Fibroblast of lung (primary cell): ENCODE data around the gene CNN3. TPM values are rescaled to one million over a fixed set of nuclear protein-coding genes. Genes with fewer than 3 reads are reported as not detected.
"Not testable (repeated sequence)": the region's sequence is repeated elsewhere in the genome, so short reads cannot be mapped to it uniquely, and the experiment has no call there.

Experiments used
- DNase-seq, 2 donors: peaks; one replicate each; pipeline versions ENCODE4 v3.0.0 to v3.0.0-alpha.2; 2010; ENCODE audit warnings: low read depth in 2 of 2
- H2AFZ ChIP-seq: 2 replicates; pipeline ENCODE4 v1.5.1; 2012; ENCODE audit warnings: low read length, control low read depth, inconsistent platforms
- H3K27ac ChIP-seq: 2 replicates; pipeline ENCODE4 v1.5.1; 2011; ENCODE audit warnings: low read length, control low read depth; ENCODE audit not compliant: insufficient read depth
- H3K27me3 ChIP-seq: 2 replicates; pipeline ENCODE4 v1.5.1; 2011; ENCODE audit warnings: mild to moderate bottlenecking, low read length; ENCODE audit not compliant: control insufficient read depth, insufficient read depth
- H3K36me3 ChIP-seq: 2 replicates; pipeline ENCODE4 v1.5.1; 2011; ENCODE audit warnings: low read length; ENCODE audit not compliant: control insufficient read depth, insufficient read depth
- H3K4me1 ChIP-seq: 2 replicates; pipeline ENCODE4 v1.5.1; 2011; ENCODE audit warnings: low read length; ENCODE audit not compliant: control insufficient read depth, insufficient read depth; ENCODE audit errors: extremely low read depth
- H3K4me2 ChIP-seq: 2 replicates; pipeline ENCODE4 v1.5.1; 2011; ENCODE audit warnings: low read length, control low read depth; ENCODE audit not compliant: insufficient read depth; ENCODE audit errors: extremely low read depth
- H3K4me3 ChIP-seq, 4 experiments: fragments of 200-600 bp in 1 of 4; sonication (generic) in 1 of 4; replicated peaks in 1 of 4; 2 replicates each; pipeline ENCODE4 v1.5.1; 2011 to 2016; ENCODE audit warnings: low read length in 4 of 4, low read depth in 3 of 4, mild to moderate bottlenecking in 3 of 4, control low read depth in 2 of 4, inconsistent platforms in 1 of 4, mixed read lengths in 1 of 4; ENCODE audit not compliant: insufficient read depth in 1 of 4; ENCODE audit errors: control extremely low read depth in 1 of 4
- H3K79me2 ChIP-seq: 2 replicates; pipeline ENCODE4 v1.5.1; 2012; ENCODE audit warnings: mild to moderate bottlenecking, low read length, inconsistent platforms; ENCODE audit not compliant: control insufficient read depth, insufficient read depth
- H3K9ac ChIP-seq: 2 replicates; pipeline ENCODE4 v1.5.1; 2011; ENCODE audit warnings: mild to moderate bottlenecking, low read length, control low read depth; ENCODE audit not compliant: insufficient read depth
- H3K9me3 ChIP-seq: 2 replicates; pipeline ENCODE4 v1.5.1; 2012; ENCODE audit warnings: low read depth, low read length; ENCODE audit not compliant: control insufficient read depth, insufficient read depth
- H4K20me1 ChIP-seq: 2 replicates; pipeline ENCODE4 v1.5.1; 2011; ENCODE audit warnings: low read length; ENCODE audit not compliant: control insufficient read depth, insufficient read depth; ENCODE audit errors: extremely low read depth
- CTCF ChIP-seq, 2 donors: IDR thresholded peaks in 1 of 2; conservative IDR thresholded peaks in 1 of 2; 1 replicate in 1 of 2; 2 replicates in 1 of 2; pipeline ENCODE4 v1.5.1; 2011 to 2012; ENCODE audit warnings: low read length in 2 of 2, control low read depth in 1 of 2, inconsistent platforms in 1 of 2, low read depth in 1 of 2, mild to moderate bottlenecking in 1 of 2
- EZH2 ChIP-seq: IDR thresholded peaks from 2 replicates; pipeline ENCODE4 v1.5.1; 2012; ENCODE audit warnings: low read length, control low read depth, mild to moderate bottlenecking; ENCODE audit errors: missing control alignments
- polyA plus RNA-seq, 2 donors: library from polyadenylated mRNA; depleted of rRNA in 1 of 2; stranded (reverse) in 1 of 2; unstranded in 1 of 2; fragments of >200 nt; gene quantifications; 2 replicates each; pipeline ENCODE4 v1.2.1, GENCODE V29; 2011 to 2012; ENCODE audit warnings: missing spikeins in 1 of 2
- total RNA-seq: library from RNA; depleted of rRNA; stranded (reverse); fragments of >200 nt; gene quantifications from 2 replicates; pipeline ENCODE4 v1.2.1, GENCODE V29; 2014

The CNN3 gene
- total and polyA plus RNA-seq, 2 donors (not counting 1 experiment from before 2014, with no cell fraction given): 601 to 670 TPM

GRCh38 chr1:94947437-94947836 is 20.5 kb upstream of the CNN3 start:
- Histone ChIP-seq H3K4me1 (peaks cover 8% of the 10 kb centered on the region), H3K27me3 (no peaks in the 10 kb centered on the region), H3K27ac (no peak overlapping the region), H3K9me3 (no peaks in the 10 kb centered on the region), H3K4me3 (no peak overlapping the region), H2AFZ (no peak overlapping the region), H4K20me1 (no peaks in the 10 kb centered on the region), H3K36me3 (no peaks in the 10 kb centered on the region), H3K79me2 (no peaks in the 10 kb centered on the region), H3K9ac (no peak overlapping the region), H3K4me2 (no peak overlapping the region)
- DNase-seq: peak; percentile 79 to 93
- TF ChIP-seq EZH2 (no peak), CTCF (conservative IDR thresholded peaks at IDR 0.05 in 1 of 2, IDR thresholded peaks at IDR 0.05 in 1 of 2; ENCODE audit: low read depth in 1 of 2, low read length in 2 of 2) (no peak)

- H3K27ac ChIP-seq: no peak overlapping the region
- no peak overlapping the region for H2AFZ ChIP-seq
- peaks cover 8% of the 10 kb centered on the region for H3K4me1 ChIP-seq
- no peak overlapping the region for H3K4me2 ChIP-seq
- H3K27me3 ChIP-seq: no peaks in the 10 kb centered on the region
- no peak for TF ChIP-seq EZH2
- TF ChIP-seq CTCF (conservative IDR thresholded peaks at IDR 0.05 in 1 of 2, IDR thresholded peaks at IDR 0.05 in 1 of 2; ENCODE audit: low read depth in 1 of 2, low read length in 2 of 2): no peak
- no peak overlapping the region for H3K9ac ChIP-seq
- H3K4me3 ChIP-seq: no peak overlapping the region
- DNase-seq: no peak
- no peaks in the 10 kb centered on the region for H3K79me2 ChIP-seq
- no peaks in the 10 kb centered on the region for H4K20me1 ChIP-seq
- H3K36me3 ChIP-seq: no peaks in the 10 kb centered on the region
- no peaks in the 10 kb centered on the region for H3K9me3 ChIP-seq
Measured at GRCh38 chr1:94946886-94947285, 20.0 kb upstream of the CNN3 start.

- Histone ChIP-seq H3K79me2 (no peaks in the 10 kb centered on the region), H4K20me1 (no peaks in the 10 kb centered on the region), H3K36me3 (no peaks in the 10 kb centered on the region), H3K9ac (no peak overlapping the region), H2AFZ (no peak overlapping the region), H3K4me1 (peaks cover 5% of the 10 kb centered on the region), H3K4me2 (no peak overlapping the region), H3K27ac (no peak overlapping the region), H3K4me3 (no peak overlapping the region), H3K27me3 (no peaks in the 10 kb centered on the region), H3K9me3 (no peaks in the 10 kb centered on the region)
- DNase-seq: peak in 1 of 2 donors; percentile 84
- no peak for TF ChIP-seq EZH2
- no peak for TF ChIP-seq CTCF (conservative IDR thresholded peaks at IDR 0.05 in 1 of 2, IDR thresholded peaks at IDR 0.05 in 1 of 2; ENCODE audit: low read depth in 1 of 2, low read length in 2 of 2)
Measured at GRCh38 chr1:94942171-94943128, 15.5 kb upstream of the CNN3 start.

DNA sequence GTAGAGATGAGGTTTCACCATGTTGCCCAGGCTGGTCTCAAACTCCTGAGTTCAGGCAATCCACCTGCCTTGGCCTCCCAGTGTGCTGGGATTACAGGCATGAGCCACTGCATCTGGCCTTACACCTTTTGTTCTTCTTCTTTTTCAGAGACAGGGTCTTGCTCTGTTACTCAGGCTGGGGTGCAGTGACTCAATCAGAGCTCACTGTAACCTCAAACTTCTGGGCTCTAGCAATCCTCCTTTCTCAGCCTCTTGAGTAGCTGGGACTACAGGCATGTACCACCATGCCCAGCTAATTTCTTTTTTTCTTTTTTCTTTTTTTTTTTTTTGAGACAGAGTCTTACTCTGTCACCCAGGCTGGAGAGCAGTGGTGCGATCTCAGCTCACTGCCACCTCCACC is 14.6 kb upstream of the CNN3 start:
- not testable (repeated sequence) for H3K9ac ChIP-seq, H3K4me3 ChIP-seq, H2AFZ ChIP-seq, H3K4me2 ChIP-seq, H3K4me1 ChIP-seq, H3K9me3 ChIP-seq, DNase-seq, H3K79me2 ChIP-seq, H3K27me3 ChIP-seq, H3K36me3 ChIP-seq, H4K20me1 ChIP-seq, H3K27ac ChIP-seq
